ENCODE results near the gene ENTREP1.

The ENTREP1 gene

GRCh38 chr9:69334317-69334716, 9.3 kb downstream of the ENTREP1 start:
- TF ChIP-seq ZFX (IDR thresholded peaks at IDR 0.05) (no peak), CTCF (conservative IDR thresholded peaks at IDR 0.05) (no peak)
- H3K27ac ChIP-seq = no peak overlapping the region

- TF ChIP-seq ZFX (IDR thresholded peaks at IDR 0.05) = no peak
- no peak for TF ChIP-seq CTCF (conservative IDR thresholded peaks at IDR 0.05)
- H3K27ac ChIP-seq = no peak overlapping the region
These were observed 14.6 kb downstream of the ENTREP1 start for GRCh38 chr9:69339620-69340019.

- H3K27ac ChIP-seq = no peak overlapping the region
- TF ChIP-seq CTCF (conservative IDR thresholded peaks at IDR 0.05) (no peak), ZFX (IDR thresholded peaks at IDR 0.05) (no peak)
These were observed 15.6 kb downstream of the ENTREP1 start for GRCh38 chr9:69340631-69341030.

- TF ChIP-seq ZFX (IDR thresholded peaks at IDR 0.05) = no peak
- no peak for TF ChIP-seq CTCF (conservative IDR thresholded peaks at IDR 0.05)
- no peak overlapping the region for H3K27ac ChIP-seq
These were observed 17.8 kb downstream of the ENTREP1 start for GRCh38 chr9:69342769-69343168.

DNA sequence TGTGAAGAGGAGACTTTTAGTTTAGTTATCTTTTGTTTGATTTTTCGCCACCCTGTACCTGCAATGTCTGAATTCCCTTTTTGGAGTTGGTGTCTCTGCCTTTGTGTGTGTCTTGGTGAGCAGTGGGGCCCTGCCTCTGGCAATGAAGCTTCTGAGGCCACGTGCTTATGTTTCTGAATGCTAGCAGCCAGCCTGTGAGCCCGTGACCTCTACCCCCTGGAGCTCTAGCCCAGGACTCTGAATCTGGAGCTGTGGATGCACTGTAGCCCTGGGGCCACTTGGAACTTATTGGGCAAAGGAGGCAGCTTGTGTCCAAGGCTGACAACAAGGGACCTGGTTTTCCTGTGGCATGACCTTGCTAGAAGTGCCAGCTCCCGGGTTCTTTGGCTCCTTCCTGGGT, 19.4 kb downstream of the ENTREP1 start:
- no peak overlapping the region for H3K27ac ChIP-seq
- TF ChIP-seq ZFX (IDR thresholded peaks at IDR 0.05) = no peak
- no peak for TF ChIP-seq CTCF (conservative IDR thresholded peaks at IDR 0.05)

- TF ChIP-seq CTCF (conservative IDR thresholded peaks at IDR 0.05) = no peak
- no peak for TF ChIP-seq ZFX (IDR thresholded peaks at IDR 0.05)
- H3K27ac ChIP-seq = peak overlapping the region; percentile 80
These were observed 21.8 kb downstream of the ENTREP1 start for GRCh38 chr9:69346596-69347390.

DNA sequence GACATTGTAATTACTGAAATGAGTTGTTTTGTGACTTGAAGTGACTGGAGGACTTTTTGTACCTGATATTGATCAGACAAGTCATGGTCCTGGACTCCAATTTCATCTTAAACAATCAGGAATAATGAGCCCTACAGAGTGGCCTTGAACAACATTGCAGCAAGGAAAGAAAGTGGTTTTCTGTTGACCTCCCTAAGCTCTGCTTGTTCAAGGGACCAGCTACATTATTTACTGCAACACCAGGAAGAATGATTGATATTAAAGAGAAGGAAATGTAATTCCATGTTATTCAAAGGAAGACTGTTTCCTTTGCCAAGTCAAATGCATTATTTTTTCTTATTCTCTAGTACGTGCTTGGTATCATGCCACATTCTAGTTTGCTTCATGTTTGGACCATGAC, 22.6 kb downstream of the ENTREP1 start:
- no peak for TF ChIP-seq CTCF (conservative IDR thresholded peaks at IDR 0.05)
- no peak for TF ChIP-seq ZFX (IDR thresholded peaks at IDR 0.05)
- H3K27ac ChIP-seq = peak overlapping the region; percentile 80

Data from C4-2B (cell line).